Pancreas (tissue), 10 donors: ENCODE measurements around the gene DNAJC10. TPM values are rescaled to one million over a fixed set of nuclear protein-coding genes. Genes with fewer than 3 reads are reported as not detected.
"Not testable (repeated sequence)": the region's sequence is repeated elsewhere in the genome, so short reads cannot be mapped to it uniquely, and the experiment has no call there.

Experiments used
- ATAC-seq, 4 donors: fragments of 200-7000 bp; cut with Tn5 transposase; one replicate each; pipeline versions ENCODE4 v1.8.0 to v1.9.1; 2020; ENCODE audit warnings: mild to moderate bottlenecking in 4 of 4, moderate library complexity in 4 of 4
- DNase-seq, 6 donors: peaks; one replicate each; pipeline ENCODE4 v3.0.0-alpha.2; 2020
- FAIRE-seq: peaks from 2 replicates; lab custom pipeline; 2012; peaks lifted over from hg19 to GRCh38; lab: Jason Lieb, UNC
- H3K27ac ChIP-seq, 4 donors: fragments of 200-600 bp; sonication (generic); 1 replicate in 3 of 4; 2 replicates in 1 of 4; pipeline versions ENCODE4 v1.5.0 to v1.8.0; 2020
- H3K27me3 ChIP-seq, 4 donors: fragments of 200-600 bp; one replicate each; pipeline ENCODE4 v1.8.0; 2021
- H3K36me3 ChIP-seq, 3 donors: fragments of 200-600 bp; sonication (generic) in 1 of 3; one replicate each; pipeline versions ENCODE4 v1.5.0 to v1.8.0; 2020 to 2021
- H3K4me1 ChIP-seq, 3 donors: fragments of 200-600 bp; one replicate each; pipeline ENCODE4 v1.8.0; 2021
- H3K4me3 ChIP-seq, 4 donors: fragments of 200-600 bp; sonication (generic) in 2 of 4; one replicate each; pipeline versions ENCODE4 v1.5.0 to v1.8.0; 2020 to 2021
- H3K9me3 ChIP-seq, 4 donors: fragments of 200-600 bp; one replicate each; pipeline ENCODE4 v1.8.0; 2021
- WGBS, 2 donors: extraction: QIAGEN DNeasy Blood & Tissue Kit; methylation state at CpG; one replicate each; pipeline ENCODE4 v1.1.7; 2013; 5-methylcytosine and 5-hydroxymethylcytosine counted together
- intact Hi-C, 3 donors: fragments of 100-400 bp; cut with DNase I; formaldehyde crosslinking; loops; one replicate each; pipeline versions ENCODE4 v1.11.1 to v1.14.2; 2022
- polyA plus RNA-seq, 2 donors: library from polyadenylated mRNA; stranded (reverse); fragments of 200-250 nt; gene quantifications; one replicate each; pipeline ENCODE4 v1.2.3, GENCODE V29; 2013
- total RNA-seq, 6 donors: library from RNA; stranded (reverse); fragmentation: NEBNext Ultra II Directional in 4 of 6; extraction: Animal tissue kit (Norgen Biotek cat#: 25700) in 4 of 6; gene quantifications; one replicate each; pipeline versions ENCODE4 v1.2.1 to v1.2.4, GENCODE V29; 2021 to 2023
- TF ChIP-seq, protein P1 (sequence below), 4 donors: fragments of 200-600 bp; sonication (generic) in 3 of 4; IDR thresholded peaks; one replicate each; pipeline versions ENCODE4 v1.5.0 to v1.8.0; 2021; ENCODE audit warnings: antibody characterized with exemption in 4 of 4
- donor health status: healthy with polysubstance abuse.
- donor health status: DM: no; HTN: no; CAD: no; lungs with moderate emphysema.
- donor health status: DM: no; HTN: no; CAD: no.
- donor health status: control.
- donor health status: control.
- donor health status: Bipolar disorder and iron deficiency.
- donor health status: DM: yes; HTN: yes; CAD: no.
- donor health status: DM: no; HTN: no; CAD: no.
- donor health status: DM: no; HTN: no; CAD: no.
- donor health status: DM: yes; HTN: yes; CAD: no.

The DNAJC10 gene
- total and polyA plus RNA-seq, 8 donors, result 19.9 to 87.8 (median 63.6) TPM

DNA sequence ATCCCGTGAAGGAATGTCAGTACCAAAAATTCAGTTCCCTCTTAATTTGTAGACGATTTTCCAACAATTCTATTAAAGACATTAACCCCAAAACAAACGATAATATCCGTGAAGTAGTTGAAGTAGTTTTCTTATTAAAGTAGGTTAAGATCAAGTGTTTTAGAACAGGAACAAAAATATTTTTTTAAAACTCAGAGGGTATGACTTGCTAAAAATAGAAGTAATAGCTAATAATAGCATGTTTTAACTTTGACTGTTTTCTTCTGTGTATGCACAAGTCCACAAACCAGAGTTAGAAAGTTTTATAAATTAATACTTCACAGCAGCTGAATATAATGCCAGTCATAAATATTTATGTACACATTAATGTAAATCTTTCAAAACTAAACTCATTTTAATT lies 2.4 kb downstream of the DNAJC10 start:
- FAIRE-seq, result peak; percentile 9
- Histone ChIP-seq H3K9me3 (no peaks in the 10 kb centered on the region), H3K36me3 (no peaks in the 10 kb centered on the region), H3K27me3 (no peaks in the 10 kb centered on the region), H3K4me3 (no peak overlapping the region), H3K27ac (no peak overlapping the region), H3K4me1 (peaks cover 0 to 24% (median 15%) of the 10 kb centered on the region in 3 donors)
- no peak for DNase-seq
- no peak for ATAC-seq
- TF ChIP-seq, protein P1, sequence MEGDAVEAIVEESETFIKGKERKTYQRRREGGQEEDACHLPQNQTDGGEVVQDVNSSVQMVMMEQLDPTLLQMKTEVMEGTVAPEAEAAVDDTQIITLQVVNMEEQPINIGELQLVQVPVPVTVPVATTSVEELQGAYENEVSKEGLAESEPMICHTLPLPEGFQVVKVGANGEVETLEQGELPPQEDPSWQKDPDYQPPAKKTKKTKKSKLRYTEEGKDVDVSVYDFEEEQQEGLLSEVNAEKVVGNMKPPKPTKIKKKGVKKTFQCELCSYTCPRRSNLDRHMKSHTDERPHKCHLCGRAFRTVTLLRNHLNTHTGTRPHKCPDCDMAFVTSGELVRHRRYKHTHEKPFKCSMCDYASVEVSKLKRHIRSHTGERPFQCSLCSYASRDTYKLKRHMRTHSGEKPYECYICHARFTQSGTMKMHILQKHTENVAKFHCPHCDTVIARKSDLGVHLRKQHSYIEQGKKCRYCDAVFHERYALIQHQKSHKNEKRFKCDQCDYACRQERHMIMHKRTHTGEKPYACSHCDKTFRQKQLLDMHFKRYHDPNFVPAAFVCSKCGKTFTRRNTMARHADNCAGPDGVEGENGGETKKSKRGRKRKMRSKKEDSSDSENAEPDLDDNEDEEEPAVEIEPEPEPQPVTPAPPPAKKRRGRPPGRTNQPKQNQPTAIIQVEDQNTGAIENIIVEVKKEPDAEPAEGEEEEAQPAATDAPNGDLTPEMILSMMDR (IDR thresholded peaks at IDR 0.05), result no peak
- 48 to 53% methylated on average over 4 of the region's 4 CpGs for WGBS, 2 donors
- intact Hi-C loops, result no loop called here

DNA sequence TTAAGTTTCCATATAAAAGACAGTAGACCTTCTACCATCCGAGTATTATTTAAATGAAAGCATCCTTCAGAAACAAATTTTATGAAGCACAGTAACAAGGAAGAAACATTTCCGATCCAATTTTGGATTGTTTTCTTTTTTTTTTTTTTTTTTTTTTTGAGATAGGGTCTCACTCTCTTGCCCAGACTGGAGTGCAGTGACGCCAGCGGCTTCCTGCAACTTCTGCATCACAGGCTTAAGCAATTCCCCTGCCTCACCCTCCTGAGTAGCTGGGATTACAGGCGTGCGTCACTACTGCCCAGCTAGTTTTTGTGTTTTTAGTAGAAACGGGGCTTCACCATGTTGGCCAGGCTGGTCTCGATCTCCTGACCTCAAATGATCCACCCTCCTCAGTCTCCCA lies 3.1 kb downstream of the DNAJC10 start:
- intact Hi-C loops, H3K27ac ChIP-seq, ATAC-seq, H3K36me3 ChIP-seq, H3K27me3 ChIP-seq, H3K4me3 ChIP-seq, FAIRE-seq, H3K9me3 ChIP-seq: not testable (repeated sequence)
- peak in 1 of 6 donors; percentile 22 for DNase-seq
- WGBS, 2 donors, result 93 to 94% methylated on average over 8 of the region's 8 CpGs
- H3K4me1 ChIP-seq, result peaks cover 0 to 24% (median 15%) of the 10 kb centered on the region in 3 donors

DNA sequence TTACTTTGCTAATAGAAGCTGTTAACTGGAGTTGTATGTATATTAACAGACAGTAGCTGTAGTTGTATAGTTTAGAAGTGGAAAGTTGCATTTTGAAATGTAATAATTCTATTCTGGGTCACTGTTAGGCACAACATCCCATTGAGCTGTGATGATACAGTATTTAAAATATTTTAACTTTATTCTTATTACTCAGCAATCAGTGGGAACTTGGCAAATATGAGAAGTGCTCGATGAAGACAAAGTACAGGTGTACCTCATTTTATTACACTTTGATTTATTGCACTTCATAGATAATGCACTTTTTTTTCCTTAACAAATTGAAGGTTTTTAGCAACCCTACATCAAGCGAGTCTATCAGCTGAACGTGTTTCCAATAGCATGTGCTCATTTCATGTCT lies 8.6 kb downstream of the DNAJC10 start:
- Histone ChIP-seq H3K36me3 (no peaks in the 10 kb centered on the region), H3K27me3 (no peaks in the 10 kb centered on the region), H3K27ac (no peak overlapping the region), H3K9me3 (no peaks in the 10 kb centered on the region), H3K4me1 (no peaks in the 10 kb centered on the region), H3K4me3 (no peak overlapping the region)
- DNase-seq, result no peak
- intact Hi-C loops, result no loop called here
- TF ChIP-seq, protein P1 (IDR thresholded peaks at IDR 0.05), result no peak
- WGBS, 2 donors, result 48 to 52% methylated on average over 3 of the region's 3 CpGs
- no peak for FAIRE-seq
- ATAC-seq, result no peak

DNA sequence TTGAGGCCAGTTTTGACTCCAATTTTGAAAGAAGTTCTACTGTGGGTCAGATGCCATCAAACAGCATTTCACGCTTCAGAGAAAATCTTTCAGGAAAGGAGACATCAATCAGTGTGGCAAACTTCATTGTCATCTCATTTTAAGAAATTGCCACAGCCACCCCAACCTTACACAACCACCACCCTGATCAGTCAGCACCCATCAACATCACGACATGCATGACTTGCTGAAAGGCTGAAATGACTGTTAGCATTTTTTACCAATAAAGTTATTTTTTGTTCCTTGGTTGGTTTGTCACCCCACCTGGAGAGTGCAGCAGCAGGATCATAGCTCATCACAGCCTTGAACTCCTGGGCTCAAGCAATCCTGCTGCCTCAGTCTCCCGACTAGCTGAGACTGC lies 10.4 kb downstream of the DNAJC10 start:
- Histone ChIP-seq H3K4me3 (no peak overlapping the region), H3K4me1 (peaks cover 0 to 8% (median 0%) of the 10 kb centered on the region in 3 donors), H3K9me3 (no peaks in the 10 kb centered on the region), H3K36me3 (no peaks in the 10 kb centered on the region), H3K27ac (no peak overlapping the region), H3K27me3 (no peaks in the 10 kb centered on the region)
- TF ChIP-seq, protein P1 (IDR thresholded peaks at IDR 0.05), result no peak
- FAIRE-seq, result no peak
- 96 to 98% methylated on average over 3 of the region's 3 CpGs for WGBS, 2 donors
- no peak for ATAC-seq
- intact Hi-C loops, result no loop called here
- no peak for DNase-seq

DNA sequence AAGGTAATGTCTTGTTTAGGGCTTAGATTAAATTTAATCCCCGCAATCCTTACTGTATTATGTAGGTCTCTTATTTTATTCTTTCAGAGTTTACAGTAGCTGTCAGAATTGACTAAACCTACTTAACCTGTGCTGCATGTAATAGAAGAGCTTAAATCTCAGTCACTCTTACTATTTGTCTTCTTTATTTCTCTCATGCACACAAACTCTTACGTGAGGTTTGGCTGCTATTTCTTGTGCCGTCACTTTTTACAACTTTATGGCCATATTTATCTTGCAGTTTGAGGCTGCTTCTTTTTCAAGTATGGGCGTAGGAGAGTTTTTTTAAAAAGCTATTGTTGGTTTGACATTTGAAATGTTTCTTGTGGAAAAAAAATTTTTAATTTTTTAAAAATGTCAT lies 12.0 kb downstream of the DNAJC10 start:
- no peaks in the 10 kb centered on the region for H3K9me3 ChIP-seq
- WGBS, 2 donors, result 76 to 77% methylated on average over 4 of the region's 4 CpGs
- TF ChIP-seq, protein P1 (IDR thresholded peaks at IDR 0.05), result no peak
- no peaks in the 10 kb centered on the region for H3K36me3 ChIP-seq
- H3K27ac ChIP-seq, result no peak overlapping the region
- intact Hi-C loops, result no loop called here
- no peak for FAIRE-seq
- H3K27me3 ChIP-seq, result no peaks in the 10 kb centered on the region
- DNase-seq, result no peak
- ATAC-seq, result no peak
- H3K4me1 ChIP-seq, result peaks cover 0 to 8% (median 0%) of the 10 kb centered on the region in 3 donors
- H3K4me3 ChIP-seq, result no peak overlapping the region
